Nephron progenitor cell (in vitro differentiated cells): ENCODE measurements around the gene THSD1.
"Not testable (repeated sequence)": the region's sequence is repeated elsewhere in the genome, so short reads cannot be mapped to it uniquely, and the experiment has no call there.

ENCODE experiments used
- DNase-seq: peaks from one replicate; pipeline ENCODE4 v3.0.0; 2021
- H3K27ac Mint-ChIP-seq: 2 replicates; pipeline ENCODE4 v1.8.0; 2021; ENCODE audit warnings: mild to moderate bottlenecking, moderate library complexity, mixed read lengths
- H3K27me3 Mint-ChIP-seq: 2 replicates; pipeline ENCODE4 v1.8.0; 2021; ENCODE audit warnings: mild to moderate bottlenecking, low read depth, mixed read lengths; ENCODE audit not compliant: poor library complexity
- H3K36me3 Mint-ChIP-seq: 2 replicates; pipeline ENCODE4 v1.8.0; 2021; ENCODE audit warnings: low read depth, mixed read lengths
- H3K4me1 Mint-ChIP-seq: 2 replicates; pipeline ENCODE4 v1.8.0; 2021; ENCODE audit warnings: mixed read lengths
- H3K4me3 Mint-ChIP-seq: 2 replicates; pipeline ENCODE4 v1.8.0; 2021; ENCODE audit warnings: mild to moderate bottlenecking, moderate library complexity, mixed read lengths
- H3K9me3 Mint-ChIP-seq: 2 replicates; pipeline ENCODE4 v1.8.0; 2021; ENCODE audit warnings: mild to moderate bottlenecking, moderate library complexity, mixed read lengths
- TF ChIP-seq, protein P1 (sequence below): fragments of 200-600 bp; sonication (generic); IDR thresholded peaks from 2 replicates; pipeline ENCODE4 v1.5.0; 2021; ENCODE audit warnings: antibody characterized with exemption

The THSD1 gene

DNA sequence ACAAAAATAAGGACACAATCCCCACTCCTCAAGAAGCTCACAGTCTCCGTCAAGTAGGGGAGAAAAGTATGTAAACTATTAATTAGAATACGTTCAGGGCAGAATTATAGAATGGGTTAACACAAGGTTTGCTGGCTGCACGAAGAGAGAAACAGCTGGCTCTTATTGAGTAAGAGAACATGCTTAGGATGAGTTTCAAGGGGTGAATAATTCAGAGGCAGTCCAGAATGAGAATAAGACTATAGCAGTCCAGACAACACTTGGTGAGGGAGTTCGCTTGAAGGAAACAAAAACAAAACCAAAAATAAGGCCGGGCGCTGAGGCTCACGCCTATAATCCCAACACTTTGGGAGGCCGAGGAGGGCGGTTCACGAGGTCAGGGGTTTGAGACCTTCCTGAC is 61.9 kb downstream of the THSD1 start:
- peaks cover 29% of the 10 kb centered on the region for H3K4me1 Mint-ChIP-seq
- H3K4me3 Mint-ChIP-seq = no peak overlapping the region
- peaks cover 1% of the 10 kb centered on the region for H3K27me3 Mint-ChIP-seq
- no peaks in the 10 kb centered on the region for H3K9me3 Mint-ChIP-seq
- TF ChIP-seq, protein P1, sequence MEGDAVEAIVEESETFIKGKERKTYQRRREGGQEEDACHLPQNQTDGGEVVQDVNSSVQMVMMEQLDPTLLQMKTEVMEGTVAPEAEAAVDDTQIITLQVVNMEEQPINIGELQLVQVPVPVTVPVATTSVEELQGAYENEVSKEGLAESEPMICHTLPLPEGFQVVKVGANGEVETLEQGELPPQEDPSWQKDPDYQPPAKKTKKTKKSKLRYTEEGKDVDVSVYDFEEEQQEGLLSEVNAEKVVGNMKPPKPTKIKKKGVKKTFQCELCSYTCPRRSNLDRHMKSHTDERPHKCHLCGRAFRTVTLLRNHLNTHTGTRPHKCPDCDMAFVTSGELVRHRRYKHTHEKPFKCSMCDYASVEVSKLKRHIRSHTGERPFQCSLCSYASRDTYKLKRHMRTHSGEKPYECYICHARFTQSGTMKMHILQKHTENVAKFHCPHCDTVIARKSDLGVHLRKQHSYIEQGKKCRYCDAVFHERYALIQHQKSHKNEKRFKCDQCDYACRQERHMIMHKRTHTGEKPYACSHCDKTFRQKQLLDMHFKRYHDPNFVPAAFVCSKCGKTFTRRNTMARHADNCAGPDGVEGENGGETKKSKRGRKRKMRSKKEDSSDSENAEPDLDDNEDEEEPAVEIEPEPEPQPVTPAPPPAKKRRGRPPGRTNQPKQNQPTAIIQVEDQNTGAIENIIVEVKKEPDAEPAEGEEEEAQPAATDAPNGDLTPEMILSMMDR = no peak
- DNase-seq = no peak
- peak overlapping the region; percentile 16 for H3K27ac Mint-ChIP-seq
- H3K36me3 Mint-ChIP-seq = no peaks in the 10 kb centered on the region

DNA sequence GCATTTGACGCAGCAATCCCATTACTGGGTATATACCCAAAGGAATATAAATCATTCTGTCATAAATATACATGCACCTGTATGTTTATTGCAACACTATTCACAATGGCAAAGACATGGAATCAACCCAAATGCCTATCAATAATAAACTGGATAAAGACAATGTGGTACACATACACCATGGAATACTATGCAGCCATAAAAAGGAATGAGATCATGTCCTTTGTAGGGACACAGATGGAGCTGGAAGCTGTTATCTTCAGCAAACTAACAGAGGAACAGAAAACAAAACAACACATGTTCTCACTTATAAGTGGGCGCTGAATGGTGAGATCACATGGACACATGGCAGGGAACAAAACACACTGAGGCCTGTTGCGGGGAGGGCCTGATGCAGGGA is 63.8 kb downstream of the THSD1 start:
- not testable (repeated sequence) for H3K27me3 Mint-ChIP-seq, H3K4me3 Mint-ChIP-seq, H3K9me3 Mint-ChIP-seq, DNase-seq, H3K36me3 Mint-ChIP-seq, H3K27ac Mint-ChIP-seq
- peaks cover 14% of the 10 kb centered on the region for H3K4me1 Mint-ChIP-seq

DNA sequence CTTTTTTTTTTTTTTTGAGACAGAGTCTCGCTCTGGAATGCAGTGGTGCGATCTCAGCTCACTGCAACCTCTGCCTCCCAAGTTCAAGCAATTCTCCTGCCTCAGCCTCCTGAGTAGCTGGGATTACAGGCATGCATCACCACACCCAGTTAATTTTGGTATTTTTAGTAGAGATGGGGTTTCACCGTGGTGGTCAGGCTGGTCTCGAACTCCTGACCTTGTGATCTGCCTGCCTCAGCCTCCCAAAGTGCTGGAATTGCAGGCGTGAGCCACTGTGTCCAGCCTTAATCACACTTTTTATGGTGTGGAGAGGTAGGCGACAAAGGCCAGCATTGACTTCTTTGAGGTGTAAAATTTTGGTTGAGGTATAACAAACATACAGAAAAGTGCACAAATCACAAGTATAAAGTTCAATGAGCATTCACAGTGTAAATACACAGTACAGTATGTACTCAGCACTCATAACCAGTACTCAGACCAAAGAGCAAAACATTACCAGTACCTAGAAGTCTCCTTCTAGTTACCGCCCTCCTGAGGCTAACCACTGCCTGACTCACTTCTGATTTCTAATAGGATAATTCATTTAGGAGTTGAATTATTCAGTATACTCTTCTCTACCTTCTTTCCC is 68.0 kb downstream of the THSD1 start:
- not testable (repeated sequence) for H3K9me3 Mint-ChIP-seq, H3K27ac Mint-ChIP-seq, H3K4me3 Mint-ChIP-seq, H3K4me1 Mint-ChIP-seq, H3K36me3 Mint-ChIP-seq, H3K27me3 Mint-ChIP-seq, DNase-seq

DNA sequence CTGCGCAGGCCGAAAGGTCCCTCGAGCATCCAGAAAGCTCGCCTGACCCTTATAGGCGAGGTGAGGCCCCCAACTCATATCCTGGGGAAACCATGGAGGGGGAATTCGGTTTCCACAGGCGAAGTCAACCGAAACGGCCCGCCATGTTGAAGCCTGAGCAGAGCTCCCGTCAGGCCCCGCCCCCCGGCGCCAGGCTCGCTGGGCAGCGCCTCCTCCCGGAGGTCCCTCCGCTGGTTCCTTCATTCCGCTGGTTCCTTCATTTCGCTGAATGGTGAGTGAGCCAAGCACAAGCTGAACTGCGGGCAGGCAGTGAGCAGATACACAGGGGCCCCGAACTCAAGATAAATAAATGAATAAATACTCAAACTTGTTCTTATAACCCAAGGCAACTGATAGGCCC is 71.9 kb downstream of the THSD1 start:
- not testable (repeated sequence) for DNase-seq, H3K4me3 Mint-ChIP-seq, H3K27me3 Mint-ChIP-seq, H3K9me3 Mint-ChIP-seq, H3K4me1 Mint-ChIP-seq, H3K36me3 Mint-ChIP-seq, H3K27ac Mint-ChIP-seq

DNA sequence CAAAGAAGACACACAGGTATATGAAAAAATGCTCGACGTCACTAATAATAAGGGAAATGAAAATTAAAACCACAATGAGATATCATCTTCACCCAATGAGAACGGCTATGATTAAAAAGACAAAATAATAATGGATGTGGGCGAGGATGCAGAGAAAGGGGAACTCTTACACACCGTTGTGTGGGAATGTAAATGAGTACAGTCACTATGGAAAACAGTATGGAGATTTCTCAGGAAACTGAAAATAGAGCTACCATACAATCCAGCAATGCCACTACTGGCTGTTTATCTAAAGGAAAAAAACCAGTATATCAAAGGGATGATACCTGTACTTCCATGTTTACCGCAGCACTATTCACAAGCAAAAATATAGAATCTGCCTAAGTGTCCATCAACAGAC is 74.1 kb downstream of the THSD1 start:
- not testable (repeated sequence) for H3K9me3 Mint-ChIP-seq, H3K36me3 Mint-ChIP-seq, H3K4me3 Mint-ChIP-seq, H3K27ac Mint-ChIP-seq, H3K4me1 Mint-ChIP-seq, H3K27me3 Mint-ChIP-seq, DNase-seq
